Activated CD8-positive, alpha-beta memory T cell treated with anti-CD3 and anti-CD28 coated beads, Interleukin-2, amount 50 U/mL, for 4 hours (primary cell): ENCODE results near the gene C4orf54.

Experiments used
- DNase-seq: peaks from one replicate; pipeline ENCODE4 v3.0.0-alpha.2; 2020

The C4orf54 gene

DNA sequence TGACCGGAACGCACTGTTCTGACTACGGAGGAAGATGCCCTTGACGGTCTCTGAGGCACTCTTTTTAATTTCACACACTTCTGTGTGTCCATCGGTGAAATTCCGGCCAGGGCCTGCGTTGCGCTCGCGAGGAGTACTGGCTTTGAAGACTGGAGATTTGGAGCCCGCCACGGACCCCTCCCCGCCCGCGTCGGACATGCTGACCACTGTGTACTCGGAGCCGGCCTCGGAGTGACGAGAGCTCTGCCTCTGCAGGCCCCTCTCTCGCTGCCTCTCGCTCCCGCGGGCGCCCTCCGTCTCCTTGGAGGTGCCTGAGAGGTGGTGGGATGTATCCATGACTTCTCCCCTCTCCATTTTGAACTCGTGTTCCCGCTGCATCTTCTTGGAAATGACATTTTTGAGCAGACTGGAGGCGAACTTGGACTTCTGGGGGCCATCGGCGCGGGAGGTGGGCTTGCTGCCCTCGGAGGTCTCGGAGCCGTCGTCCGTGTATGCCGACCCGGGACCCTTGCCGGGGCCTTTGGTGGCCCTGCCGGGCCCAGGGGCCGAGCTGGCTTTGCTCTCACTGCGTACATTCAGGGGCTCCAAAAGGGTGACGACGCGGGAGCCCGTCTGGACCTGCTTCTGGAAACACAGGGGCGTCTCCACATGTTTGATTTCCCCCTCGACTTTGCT, 5.7 kb downstream of the C4orf54 start:
- no peak for DNase-seq

DNA sequence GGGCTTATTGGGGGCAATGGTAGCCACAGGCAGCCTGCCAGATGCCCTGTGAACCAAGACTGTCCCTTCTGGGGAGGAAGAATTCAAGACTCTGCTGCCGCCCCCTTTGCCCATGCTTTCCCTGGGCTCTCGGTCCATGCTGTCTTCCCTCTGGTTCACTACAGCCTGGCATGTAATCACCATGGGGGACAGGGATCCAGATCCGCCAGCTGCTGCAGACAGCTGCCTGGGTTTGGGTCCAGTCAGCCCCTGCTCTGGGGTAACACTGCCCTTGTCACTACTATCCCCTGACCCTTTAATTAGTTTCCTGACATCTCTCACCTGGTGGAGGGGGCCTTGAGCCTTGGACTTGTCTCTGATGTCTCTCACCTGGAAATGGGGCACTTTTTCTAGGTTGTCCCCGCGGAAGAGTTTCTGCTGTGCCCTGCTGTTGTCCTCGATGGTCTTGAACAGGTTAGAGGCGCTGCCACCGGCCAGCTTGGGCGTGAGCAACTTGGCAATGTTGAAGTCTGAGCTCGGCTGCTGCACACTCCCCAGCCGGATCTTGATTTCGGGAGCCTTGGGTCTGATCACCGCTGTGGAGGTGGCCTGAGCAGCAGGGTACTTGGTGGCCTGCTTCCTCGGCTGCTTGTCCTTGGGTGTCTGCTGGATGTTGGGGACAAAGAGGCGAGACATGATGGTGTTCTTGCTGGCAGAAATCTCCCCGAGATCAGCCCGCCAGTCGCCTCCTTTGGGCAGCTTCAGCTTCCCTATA, 6.4 kb downstream of the C4orf54 start:
- no peak for DNase-seq

DNA sequence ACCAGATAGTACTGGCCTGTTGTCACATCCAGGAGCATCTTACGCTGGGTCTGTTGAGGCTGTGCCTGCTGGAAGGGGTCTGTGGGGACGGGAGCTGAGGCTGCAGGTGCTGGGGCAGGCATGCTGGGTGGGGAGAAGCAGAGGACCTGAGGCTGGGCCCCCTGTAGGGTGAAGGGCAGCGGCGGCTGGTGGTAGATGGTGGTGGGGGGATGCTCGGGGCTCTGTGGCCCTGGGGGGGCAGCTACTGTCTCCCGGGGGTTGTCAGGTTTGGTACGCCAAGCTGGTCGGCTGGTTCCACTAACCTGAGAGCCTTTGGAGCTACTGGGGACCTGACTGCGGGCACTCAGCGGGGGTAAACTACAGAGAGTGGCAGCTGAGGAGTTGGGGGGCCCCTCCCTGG, 7.8 kb downstream of the C4orf54 start:
- DNase-seq: no peak

DNA sequence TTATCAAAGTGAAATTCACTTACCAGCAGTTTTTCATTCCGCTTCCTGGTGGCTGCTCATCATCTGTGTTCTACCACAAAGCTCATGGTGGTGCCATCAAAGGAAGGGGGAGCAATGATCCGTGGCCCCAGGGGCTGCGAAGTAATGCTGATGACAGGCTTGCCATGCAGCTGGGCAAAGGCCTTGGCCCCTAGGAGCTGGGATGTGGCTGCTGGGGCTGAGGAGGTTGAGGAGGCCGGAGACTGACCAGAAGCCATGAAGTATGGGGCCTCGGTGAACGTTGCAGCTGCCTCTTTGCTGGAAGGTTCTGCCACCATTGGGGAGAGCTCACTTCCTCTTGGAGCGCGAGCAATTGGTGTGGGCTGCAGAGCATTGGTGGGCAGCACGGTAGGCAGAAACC, 8.4 kb downstream of the C4orf54 start:
- DNase-seq: no peak

DNA sequence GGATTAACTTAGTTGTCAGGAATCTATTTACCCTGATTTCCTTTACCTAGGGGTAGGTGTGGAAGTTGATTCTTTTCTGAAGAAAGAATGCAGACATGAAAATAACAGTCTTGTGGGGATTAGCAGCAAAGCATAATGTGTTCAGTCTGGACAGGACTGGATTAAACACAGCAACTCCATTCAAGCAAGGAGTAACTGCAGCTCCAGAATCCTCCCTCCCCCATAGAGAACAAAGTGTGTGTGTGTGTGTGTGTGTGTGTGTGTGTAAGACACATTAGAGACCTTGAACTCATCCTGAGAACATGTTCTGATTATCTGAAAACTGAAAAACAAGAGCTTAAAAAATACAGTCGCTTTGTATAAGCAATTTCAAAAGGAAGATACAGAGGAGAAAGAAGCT, 9.3 kb downstream of the C4orf54 start:
- no peak for DNase-seq

DNA sequence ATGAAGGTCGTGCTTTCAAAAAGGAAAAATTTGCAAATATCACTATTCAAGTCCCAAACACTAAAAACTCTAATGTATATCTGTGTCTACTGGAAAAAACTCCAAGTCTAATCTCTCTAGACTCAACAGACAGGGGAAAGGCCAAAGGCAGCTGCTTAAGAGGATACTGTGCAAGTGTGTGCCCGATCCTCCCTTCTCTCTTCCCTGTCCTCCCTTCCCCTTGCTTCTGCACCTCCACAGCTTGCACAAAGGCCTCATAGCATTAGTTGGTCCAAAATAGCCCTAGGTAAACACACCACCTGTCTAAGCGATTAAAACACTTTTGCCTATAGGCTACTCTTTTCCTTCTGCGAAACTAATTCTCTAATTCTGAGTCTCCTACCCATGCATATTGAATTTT, 10.6 kb downstream of the C4orf54 start:
- DNase-seq: no peak

DNA sequence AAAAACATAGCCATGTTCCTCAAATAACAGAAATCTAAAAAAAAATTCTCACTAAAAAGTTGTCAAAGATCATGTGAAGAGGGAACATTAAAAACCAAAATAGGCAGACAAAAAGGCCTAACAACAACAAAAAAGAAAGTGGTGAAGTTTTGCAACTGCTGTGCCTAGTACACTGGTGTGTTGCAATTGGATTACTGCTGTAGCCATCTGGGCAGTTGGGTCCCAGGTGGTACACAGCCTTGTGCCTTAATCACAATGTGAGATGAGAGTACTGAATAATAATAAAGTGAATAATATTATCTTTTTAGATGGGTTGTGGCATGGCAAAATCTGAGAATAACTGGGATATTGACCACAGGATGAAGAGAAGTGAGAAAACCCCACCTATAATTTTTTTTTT, 12.0 kb downstream of the C4orf54 start:
- DNase-seq: no peak

DNA sequence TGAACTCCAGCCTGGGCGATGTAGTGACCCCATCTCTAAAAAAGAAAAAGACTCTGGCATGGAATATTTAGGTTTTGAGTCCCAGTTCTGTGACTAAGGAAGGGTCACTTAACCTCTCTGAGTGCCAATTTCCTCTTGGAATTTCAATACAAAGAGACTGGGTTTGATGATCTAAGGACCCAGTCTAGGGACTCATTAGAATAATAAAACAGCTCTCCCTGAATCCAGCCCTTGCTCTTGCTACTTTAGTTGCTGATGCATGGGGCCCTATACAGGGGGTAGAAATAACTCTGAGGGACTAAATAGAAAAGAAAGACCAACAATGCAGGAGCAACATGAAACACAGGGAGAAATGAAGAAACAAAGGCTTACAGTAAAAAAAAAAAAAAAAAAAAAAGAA, 12.6 kb downstream of the C4orf54 start:
- DNase-seq: no peak

DNA sequence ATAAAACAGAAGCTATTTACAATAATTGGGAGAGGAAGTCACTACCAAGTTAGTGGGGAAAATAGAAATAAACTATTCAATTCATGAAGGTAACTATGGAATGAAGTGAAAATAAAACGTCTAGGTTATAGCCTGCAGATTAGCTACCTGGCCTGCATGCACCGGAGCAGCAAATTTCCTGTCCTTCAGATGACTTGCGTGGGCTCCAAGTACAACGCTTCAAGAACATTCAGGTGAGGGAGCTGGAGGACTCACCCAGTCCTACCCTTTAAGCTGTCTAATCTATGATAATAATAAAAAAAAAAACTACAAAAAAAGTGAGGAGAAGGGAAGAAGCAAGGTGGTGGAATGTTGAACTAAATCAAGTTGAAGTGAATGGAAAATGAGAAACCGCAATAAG, 13.2 kb downstream of the C4orf54 start:
- DNase-seq: no peak

DNA sequence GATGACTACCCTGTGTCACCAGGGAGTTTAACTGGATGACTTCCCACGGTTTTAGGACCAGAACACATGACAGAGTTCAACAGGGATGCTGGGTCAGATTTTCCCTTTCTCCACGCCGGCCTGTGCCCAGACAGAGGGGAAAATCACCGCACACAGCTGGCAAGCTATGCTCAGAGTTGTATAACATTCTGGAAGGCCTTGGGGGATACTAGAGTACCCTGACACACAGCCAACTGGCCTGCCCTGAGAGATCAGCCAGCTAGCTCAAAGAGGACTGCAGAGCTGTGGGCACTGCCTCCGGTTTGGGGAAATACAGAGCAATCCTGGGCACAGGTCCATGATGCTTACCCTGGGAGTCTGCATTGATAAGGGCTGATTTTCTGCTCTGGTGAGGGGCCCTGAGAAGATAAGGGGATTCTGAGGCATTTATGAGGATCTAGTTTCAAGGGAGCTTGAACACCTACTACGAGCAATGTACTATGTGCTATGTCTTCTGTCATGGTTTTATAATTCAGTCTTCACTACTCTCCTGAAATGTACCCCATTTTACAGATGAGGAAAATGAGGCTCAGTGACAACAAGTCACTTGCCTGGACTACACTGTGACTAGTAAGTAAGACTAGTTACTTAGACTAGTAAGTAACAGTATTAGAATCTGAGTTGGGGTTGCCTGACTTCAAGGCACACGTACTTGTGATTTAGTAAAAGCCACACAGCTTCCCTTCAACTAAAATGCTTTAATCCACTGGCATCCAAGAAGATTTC, 14.7 kb downstream of the C4orf54 start:
- no peak for DNase-seq

DNA sequence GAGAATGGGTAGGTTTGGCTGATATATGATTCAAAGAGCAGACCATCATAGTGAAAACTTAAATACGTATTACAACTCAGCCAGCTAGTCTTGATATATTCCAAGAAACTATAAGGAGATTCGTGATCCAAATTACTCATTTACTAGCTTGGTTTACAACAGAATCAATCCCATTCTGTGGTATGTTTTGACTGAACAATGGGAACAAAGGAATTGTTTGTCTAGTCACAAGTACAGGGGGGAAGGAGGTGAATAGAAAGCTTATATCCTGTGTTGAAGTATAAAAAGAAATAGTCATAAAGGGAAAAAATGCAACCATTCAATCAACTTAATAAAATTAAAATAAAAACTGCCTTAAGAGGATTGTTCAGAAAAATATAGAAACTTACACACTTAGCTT, 17.0 kb downstream of the C4orf54 start:
- no peak for DNase-seq

DNA sequence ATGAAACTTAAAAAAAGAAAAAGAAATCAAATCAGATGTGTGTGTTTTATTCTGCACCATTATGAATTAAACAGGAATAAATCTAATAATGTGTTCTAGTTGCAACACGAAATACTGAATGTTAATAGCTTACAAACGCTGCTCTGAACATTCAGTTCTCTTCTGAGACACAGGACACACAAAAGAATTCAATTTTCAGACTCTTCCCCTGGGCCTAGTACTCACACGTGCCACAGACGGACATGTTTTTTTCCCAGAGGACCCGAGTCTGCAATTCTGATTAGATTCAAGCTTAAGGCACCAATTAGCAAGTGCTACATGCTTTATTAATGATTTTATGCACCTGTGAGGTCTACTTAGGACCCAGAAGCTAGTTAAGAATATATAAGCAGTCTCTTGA, 20.5 kb downstream of the C4orf54 start:
- no peak for DNase-seq

DNA sequence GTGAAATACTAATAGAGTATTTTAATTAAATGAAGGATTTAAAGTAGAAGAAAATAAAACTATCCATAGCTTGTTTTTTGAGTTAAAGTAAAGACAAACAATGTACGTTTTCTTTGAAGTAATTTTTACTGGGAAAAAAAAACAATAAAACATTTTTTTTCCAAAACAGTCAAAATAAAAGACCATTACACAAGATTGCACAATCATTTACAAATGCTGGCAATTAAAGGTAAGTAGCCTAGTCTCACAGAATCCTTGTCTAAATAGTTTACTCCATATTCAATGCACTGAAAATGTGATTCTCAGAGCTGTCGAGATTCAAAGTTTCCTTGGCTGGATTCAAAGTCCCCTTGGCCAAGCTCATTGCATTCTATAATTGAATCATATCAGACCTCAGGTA, 21.2 kb downstream of the C4orf54 start:
- DNase-seq: no peak

DNA sequence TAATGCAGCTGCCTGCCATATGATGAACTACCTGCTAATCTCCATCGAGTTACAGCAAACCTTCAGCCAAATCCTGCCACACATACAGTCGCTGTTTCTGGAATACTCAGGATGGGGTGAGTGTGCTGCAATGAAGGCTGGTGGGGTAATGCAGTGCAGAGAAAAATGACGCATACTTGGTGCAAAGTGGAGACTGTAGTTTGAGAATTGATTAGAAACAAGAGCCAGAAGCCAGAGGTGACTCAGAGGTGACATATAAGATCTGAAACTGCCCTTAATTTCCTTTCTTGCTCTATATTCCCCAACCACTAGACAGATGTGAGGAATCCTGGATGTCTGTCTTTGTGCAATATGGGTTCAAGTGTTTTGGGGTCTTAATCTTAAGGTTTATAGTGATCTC, 22.0 kb downstream of the C4orf54 start:
- no peak for DNase-seq

DNA sequence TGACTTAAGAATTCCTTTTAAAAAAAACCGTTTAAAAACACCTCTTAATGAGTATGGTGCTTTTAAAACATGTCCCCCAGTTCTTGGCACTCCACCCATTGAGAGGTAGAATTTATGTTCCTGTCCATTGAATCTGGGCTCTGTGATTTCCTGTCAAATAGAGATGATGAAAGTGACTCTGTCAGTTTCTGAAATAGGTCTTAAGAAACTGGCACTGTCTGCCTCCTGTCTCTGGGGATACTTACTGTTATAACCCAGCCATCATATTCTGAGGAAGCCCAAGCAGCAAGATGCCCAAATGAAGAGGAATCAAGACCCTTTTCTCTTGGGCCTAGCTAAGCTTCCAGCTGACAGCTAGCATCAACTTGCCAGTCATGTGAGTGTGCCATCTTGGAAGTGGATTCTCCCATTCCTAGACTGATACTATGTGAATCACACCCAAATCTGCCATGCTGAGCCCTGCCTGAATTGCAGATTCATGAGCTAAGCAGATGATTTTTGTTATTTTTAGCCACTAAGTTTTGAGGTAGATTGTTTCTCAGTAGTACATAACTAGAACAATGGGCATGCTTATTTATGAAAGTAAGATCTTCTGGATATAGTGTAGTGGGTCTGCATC, 22.8 kb downstream of the C4orf54 start:
- DNase-seq: no peak

DNA sequence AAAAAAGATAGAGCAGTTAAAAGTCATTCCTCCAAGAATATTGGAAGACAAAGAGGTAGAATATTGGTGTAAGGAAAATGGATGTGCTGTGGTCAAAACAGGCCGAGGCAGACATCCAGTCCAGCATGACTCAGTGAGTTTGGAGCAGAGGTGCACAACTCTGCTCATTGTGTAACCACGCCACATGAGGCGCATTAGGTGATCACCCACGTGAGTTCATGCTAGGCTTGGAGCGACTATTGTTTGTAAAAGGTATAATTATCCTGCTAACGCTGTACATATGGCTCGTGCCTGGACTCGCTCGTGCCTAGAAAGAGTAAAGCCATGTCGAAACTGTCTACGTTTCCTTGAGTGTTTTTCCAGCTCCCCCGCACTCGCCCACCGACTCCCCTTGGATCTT, 23.9 kb downstream of the C4orf54 start:
- DNase-seq: no peak

DNA sequence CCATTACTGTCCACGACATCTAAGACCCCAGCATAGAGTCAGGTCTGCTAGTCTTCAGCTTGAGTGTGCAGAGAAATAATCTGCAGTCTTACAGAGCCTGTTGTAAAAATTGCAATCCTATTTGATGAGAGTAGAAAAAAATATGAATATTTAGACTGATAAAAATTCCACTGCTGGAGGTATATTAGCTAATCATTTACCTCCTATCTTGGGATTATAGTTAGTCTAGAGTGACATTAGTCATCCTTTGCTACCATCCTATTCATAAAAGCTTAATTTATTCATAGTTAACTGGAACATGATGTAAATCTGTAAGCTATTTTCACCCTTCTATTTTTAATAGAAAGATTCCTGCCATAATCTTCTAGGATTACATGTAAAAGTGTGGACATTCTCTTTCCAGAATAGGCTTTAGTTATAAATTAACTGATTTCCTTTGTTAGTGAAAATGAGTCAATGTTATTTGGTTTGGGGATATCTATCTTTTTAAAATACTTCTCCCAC, 26.7 kb downstream of the C4orf54 start:
- no peak for DNase-seq

DNA sequence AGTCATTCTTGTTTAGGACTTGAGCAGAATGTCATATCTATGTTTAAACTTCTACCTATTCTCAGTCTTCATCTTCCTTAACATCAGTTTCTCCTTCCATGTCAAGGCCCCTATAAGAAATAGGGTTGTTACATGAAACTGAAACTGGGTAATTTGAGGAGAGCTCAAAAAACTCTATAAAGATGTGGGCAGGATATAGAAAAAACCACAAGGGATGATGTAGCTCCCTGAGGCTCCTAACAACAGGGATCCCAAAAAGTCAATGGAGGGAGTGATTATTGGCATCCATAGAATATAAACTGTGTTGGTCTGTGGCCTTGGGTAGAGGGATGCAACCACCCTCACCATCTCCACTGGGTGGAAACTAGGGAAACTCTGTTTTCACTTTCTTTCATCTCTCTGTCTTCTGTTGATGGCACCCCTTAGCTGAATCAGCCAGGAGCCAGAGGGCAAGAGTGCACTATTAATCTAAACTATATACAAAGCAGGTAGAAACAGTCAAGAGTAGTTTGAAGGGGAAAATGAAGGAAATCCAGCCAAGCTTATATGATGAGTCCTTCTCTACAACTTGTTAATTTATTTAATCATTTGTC, 27.6 kb downstream of the C4orf54 start:
- DNase-seq: no peak

DNA sequence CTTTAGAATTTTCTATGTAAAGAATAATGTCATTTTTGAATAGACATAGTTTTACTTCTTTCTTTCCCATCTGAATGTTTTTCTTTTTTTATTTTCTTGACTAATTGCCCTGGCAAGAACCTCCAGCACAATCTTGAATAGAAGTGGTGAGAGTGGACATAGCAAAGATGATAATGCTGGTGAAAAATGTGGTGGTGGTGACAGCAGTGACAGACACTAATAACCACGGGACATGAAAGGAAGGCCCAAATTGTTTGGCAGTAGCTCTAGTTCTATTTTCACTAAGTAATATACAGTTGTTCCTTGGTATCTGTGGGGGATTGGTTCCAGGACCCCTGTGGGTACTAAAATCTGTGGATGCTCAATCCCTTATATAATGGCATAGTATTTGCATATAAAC, 29.6 kb downstream of the C4orf54 start:
- DNase-seq: no peak

DNA sequence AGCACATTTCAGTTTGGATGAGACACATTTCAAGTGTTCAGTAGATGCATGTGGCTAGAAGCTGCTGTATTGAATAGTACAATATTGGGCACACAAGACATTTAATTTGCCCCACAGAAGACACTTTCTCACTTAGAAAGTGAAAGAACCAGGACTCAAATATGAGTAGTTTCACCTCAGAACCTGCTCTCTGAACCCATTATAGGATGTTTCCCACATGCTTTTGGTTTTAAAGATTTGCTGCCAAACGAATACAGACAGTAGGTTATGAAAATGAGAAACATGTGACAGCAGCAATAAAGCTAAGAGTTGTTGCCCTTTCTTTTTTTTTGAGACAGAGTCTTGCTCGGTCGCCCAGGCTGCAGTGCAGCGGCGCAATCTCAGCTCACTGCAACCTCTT, 32.3 kb downstream of the C4orf54 start:
- no peak for DNase-seq

DNA sequence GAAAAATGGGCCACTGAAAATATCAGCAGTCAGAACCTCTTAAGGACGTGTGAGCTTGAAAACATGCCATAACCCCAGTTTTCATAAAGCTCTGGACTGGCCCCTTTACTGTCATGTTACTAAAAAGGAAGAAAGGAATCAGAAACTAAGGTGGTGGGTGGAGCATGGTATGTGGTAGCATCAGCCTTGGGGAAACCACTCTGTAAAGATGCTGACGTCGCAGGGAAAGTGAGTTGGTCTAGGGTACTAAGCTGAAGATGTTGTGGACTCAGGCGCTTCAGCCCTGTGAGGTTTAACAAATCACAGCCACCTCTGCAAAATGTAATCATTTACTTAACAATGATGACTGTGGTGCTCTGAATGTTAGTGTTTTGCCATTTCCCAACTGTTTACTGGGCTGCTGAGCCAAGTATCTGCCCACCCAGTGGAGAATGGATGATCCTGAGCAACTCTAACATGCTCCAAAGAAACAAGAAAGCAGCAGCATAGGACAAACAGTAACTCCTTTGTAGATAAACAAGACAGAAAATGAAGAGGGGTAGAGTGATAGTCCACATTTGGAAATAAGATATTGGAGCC, 33.4 kb downstream of the C4orf54 start:
- DNase-seq: no peak

DNA sequence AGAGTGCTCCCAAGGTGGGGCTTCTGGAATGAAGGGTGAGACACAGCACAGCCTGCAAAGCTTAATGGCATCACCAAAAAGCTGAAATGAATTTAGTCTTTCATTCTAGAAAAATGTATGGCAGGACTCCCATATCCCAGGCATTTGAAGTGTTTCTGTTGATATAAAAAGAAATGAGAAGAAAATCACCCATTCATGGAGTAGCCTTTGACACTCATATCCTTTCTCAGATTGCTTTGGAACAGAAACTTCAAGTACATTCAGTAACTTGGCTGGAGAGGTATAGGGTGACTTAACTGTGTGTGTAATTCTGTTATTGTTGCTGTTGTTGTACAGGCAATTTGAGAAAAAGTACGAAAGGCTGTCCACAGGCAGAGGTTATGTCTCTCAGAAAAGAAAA, 35.3 kb downstream of the C4orf54 start:
- DNase-seq: no peak

DNA sequence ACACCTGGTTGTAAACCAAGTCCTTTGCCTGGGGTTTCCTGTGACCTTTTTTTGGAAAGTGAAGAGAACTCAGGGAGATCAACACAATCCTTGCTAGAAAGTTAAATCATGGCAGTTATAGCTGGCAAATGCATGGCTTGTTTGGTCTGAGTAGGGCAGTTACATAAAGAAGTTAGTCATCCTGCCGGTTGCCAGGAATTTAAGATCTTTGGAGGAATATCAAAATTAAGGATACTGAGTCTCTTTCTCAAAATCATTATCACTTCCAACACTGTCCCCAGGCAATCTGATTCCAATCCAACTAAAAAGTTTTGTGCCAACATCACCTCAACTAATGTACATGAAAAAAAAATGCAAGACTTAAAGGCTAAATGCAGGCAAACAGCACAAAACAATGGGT, 40.3 kb downstream of the C4orf54 start:
- DNase-seq: no peak
